Stomach (tissue), 4 donors: Measurements from ENCODE around the gene GABRR3.

Experiments
- CTCF ChIP-seq, 7 experiments: fragments of 450-650 bp in 4 of 7; fragments of 200-600 bp in 3 of 7; sonication (generic) in 3 of 7; IDR thresholded peaks; one replicate each; pipeline ENCODE4 v1.5.1; 2016 to 2019; ENCODE audit warnings: antibody characterized with exemption in 7 of 7, control low read depth in 2 of 7, mild to moderate bottlenecking in 1 of 7
- EP300 ChIP-seq: sonication (generic); formaldehyde crosslinking; IDR thresholded peaks from one replicate; pipeline ENCODE4 v1.6.1; 2017; ENCODE audit warnings: antibody characterized with exemption
- POLR2A ChIP-seq, 4 donors: fragments of 450-650 bp; IDR thresholded peaks; one replicate each; pipeline ENCODE4 v1.6.1; 2016; ENCODE audit warnings: antibody characterized with exemption in 4 of 4, control low read depth in 2 of 4, mild to moderate bottlenecking in 1 of 4, moderate library complexity in 1 of 4
- POLR2AphosphoS5 ChIP-seq, 3 donors: sonication (generic); formaldehyde crosslinking; IDR thresholded peaks; one replicate each; pipeline ENCODE4 v1.6.1; 2016; ENCODE audit warnings: antibody characterized with exemption in 3 of 3

GRCh38 chr3:98014268-98014585 is 20.9 kb downstream of the GABRR3 start:
- TF ChIP-seq CTCF (IDR thresholded peaks at IDR 0.05): no peak
- TF ChIP-seq POLR2AphosphoS5 (IDR thresholded peaks at IDR 0.05): no peak
- no peak for TF ChIP-seq POLR2A (IDR thresholded peaks at IDR 0.05)
- no peak for TF ChIP-seq EP300
